NCI-H128 (cell line): ENCODE measurements around the gene CADM1.

Experiments
- DNase-seq: peaks from one replicate; lab custom pipeline; 2025; ENCODE audit not compliant: unreplicated experiment; lab: John Stamatoyannopoulos, UW

CADM1 gene

GRCh38 chr11:115190196-115190595 lies 314.0 kb downstream of the CADM1 start:
- DNase-seq: no peak

GRCh38 chr11:115188898-115189278 lies 315.3 kb downstream of the CADM1 start:
- no peak for DNase-seq

- no peak for DNase-seq
Measured at GRCh38 chr11:115188188-115188897, 315.9 kb downstream of the CADM1 start.

GRCh38 chr11:115185931-115186330 lies 318.3 kb downstream of the CADM1 start:
- no peak for DNase-seq

GRCh38 chr11:115185507-115185906 lies 318.7 kb downstream of the CADM1 start:
- DNase-seq: no peak

GRCh38 chr11:115184901-115185300 lies 319.3 kb downstream of the CADM1 start:
- no peak for DNase-seq

- no peak for DNase-seq
Measured at GRCh38 chr11:115183830-115184229, 320.4 kb downstream of the CADM1 start.

- DNase-seq: no peak
Measured at GRCh38 chr11:115183136-115183535, 321.1 kb downstream of the CADM1 start.

GRCh38 chr11:115182282-115182955 lies 321.8 kb downstream of the CADM1 start:
- DNase-seq: no peak

- no peak for DNase-seq
Measured at GRCh38 chr11:115181538-115181937, 322.7 kb downstream of the CADM1 start.

GRCh38 chr11:115180272-115180671 lies 323.9 kb downstream of the CADM1 start:
- peak; percentile 51 for DNase-seq

- DNase-seq: no peak
Measured at GRCh38 chr11:115179636-115180035, 324.6 kb downstream of the CADM1 start.

- DNase-seq: no peak
Measured at GRCh38 chr11:115178705-115179104, 325.5 kb downstream of the CADM1 start.

- no peak for DNase-seq
Measured at GRCh38 chr11:115173136-115173535, 331.1 kb downstream of the CADM1 start.

- DNase-seq: no peak
Measured at GRCh38 chr11:115170133-115170815, 333.9 kb downstream of the CADM1 start.

- DNase-seq: no peak
Measured at GRCh38 chr11:115169251-115169650, 335.0 kb downstream of the CADM1 start.

GRCh38 chr11:115168686-115169085 lies 335.5 kb downstream of the CADM1 start:
- no peak for DNase-seq

- DNase-seq: no peak
Measured at GRCh38 chr11:115168229-115168671, 336.0 kb downstream of the CADM1 start.

- DNase-seq: peak; percentile 71
Measured at GRCh38 chr11:115167456-115167855, 336.8 kb downstream of the CADM1 start.

- no peak for DNase-seq
Measured at GRCh38 chr11:115166820-115167219, 337.4 kb downstream of the CADM1 start.

GRCh38 chr11:115164774-115165173 lies 339.4 kb downstream of the CADM1 start:
- DNase-seq: no peak

GRCh38 chr11:115162919-115163318 lies 341.3 kb downstream of the CADM1 start:
- no peak for DNase-seq
